Measurements from ENCODE around the gene PPM1N. TPM values are rescaled to one million over a fixed set of nuclear protein-coding genes. Genes with fewer than 3 reads are reported as not detected.

The PPM1N gene
- total RNA-seq, 1 donor, result 0.36 TPM

DNA sequence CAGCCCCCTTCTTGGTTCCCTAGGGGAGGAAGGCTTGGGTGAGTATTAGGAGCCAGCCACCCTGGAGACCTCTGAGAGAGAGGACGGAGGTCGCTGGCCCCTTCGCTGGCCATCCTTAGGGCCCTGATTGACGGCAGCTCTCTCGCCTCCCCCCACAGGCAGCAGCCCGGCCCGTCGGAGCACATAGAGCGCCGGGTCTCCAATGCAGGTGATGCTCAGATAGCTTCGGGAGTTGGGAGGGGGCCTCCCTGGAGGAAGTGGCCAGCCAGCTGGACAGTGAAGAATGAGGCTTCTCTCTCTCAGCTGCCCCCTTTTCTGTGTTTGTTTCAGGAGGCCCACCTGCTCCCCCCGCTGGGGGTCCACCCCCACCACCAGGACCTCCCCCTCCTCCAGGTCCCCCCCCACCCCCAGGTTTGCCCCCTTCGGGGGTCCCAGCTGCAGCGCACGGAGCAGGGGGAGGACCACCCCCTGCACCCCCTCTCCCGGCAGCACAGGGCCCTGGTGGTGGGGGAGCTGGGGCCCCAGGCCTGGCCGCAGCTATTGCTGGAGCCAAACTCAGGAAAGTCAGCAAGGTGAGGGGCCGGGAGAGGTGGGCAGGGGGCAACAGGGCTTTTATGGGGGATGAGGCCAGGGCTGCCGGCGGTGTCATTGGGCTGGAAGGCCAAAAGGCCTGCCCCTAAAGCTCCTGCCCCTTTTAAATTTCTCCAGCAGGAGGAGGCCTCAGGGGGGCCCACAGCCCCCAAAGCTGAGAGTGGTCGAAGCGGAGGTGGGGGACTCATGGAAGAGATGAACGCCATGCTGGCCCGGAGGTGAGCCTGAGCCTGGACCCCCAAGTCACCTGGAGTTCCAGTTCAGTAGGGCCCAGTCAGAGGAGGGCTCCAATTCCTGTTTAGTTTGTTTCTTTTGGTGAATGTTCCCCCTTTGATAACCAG, 24.0 kb downstream of the PPM1N start:
- Histone ChIP-seq H3K36me3 (ENCODE audit: insufficient read depth, low read length) (peaks cover 78% of the 10 kb centered on the region), H3K4me3 (ENCODE audit: insufficient read depth, low read length) (no peak overlapping the region), H2AFZ (ENCODE audit: low read length) (no peak overlapping the region), H3K4me1 (ENCODE audit: insufficient read depth, low read length) (peaks cover 4% of the 10 kb centered on the region), H3K79me2 (ENCODE audit: insufficient read depth, low read length) (peaks cover 31% of the 10 kb centered on the region), H3K9me3 (ENCODE audit: low read depth, low read length) (no peaks in the 10 kb centered on the region), H3K27me3 (ENCODE audit: insufficient read depth, low read length) (no peaks in the 10 kb centered on the region), H3K4me2 (ENCODE audit: insufficient read depth, low read length) (no peak overlapping the region), H3K27ac (ENCODE audit: low read depth, low read length) (peak overlapping the region; percentile 11), H4K20me1 (ENCODE audit: insufficient read depth, low read length) (peaks cover 44% of the 10 kb centered on the region)
- TF ChIP-seq, protein P1, sequence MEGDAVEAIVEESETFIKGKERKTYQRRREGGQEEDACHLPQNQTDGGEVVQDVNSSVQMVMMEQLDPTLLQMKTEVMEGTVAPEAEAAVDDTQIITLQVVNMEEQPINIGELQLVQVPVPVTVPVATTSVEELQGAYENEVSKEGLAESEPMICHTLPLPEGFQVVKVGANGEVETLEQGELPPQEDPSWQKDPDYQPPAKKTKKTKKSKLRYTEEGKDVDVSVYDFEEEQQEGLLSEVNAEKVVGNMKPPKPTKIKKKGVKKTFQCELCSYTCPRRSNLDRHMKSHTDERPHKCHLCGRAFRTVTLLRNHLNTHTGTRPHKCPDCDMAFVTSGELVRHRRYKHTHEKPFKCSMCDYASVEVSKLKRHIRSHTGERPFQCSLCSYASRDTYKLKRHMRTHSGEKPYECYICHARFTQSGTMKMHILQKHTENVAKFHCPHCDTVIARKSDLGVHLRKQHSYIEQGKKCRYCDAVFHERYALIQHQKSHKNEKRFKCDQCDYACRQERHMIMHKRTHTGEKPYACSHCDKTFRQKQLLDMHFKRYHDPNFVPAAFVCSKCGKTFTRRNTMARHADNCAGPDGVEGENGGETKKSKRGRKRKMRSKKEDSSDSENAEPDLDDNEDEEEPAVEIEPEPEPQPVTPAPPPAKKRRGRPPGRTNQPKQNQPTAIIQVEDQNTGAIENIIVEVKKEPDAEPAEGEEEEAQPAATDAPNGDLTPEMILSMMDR (IDR thresholded peaks at IDR 0.05; ENCODE audit: extremely low read depth, low read depth, low read length), result no peak
- DNase-seq (ENCODE audit: insufficient read length, low spot score, missing footprints), result peak; percentile 65

DNA sequence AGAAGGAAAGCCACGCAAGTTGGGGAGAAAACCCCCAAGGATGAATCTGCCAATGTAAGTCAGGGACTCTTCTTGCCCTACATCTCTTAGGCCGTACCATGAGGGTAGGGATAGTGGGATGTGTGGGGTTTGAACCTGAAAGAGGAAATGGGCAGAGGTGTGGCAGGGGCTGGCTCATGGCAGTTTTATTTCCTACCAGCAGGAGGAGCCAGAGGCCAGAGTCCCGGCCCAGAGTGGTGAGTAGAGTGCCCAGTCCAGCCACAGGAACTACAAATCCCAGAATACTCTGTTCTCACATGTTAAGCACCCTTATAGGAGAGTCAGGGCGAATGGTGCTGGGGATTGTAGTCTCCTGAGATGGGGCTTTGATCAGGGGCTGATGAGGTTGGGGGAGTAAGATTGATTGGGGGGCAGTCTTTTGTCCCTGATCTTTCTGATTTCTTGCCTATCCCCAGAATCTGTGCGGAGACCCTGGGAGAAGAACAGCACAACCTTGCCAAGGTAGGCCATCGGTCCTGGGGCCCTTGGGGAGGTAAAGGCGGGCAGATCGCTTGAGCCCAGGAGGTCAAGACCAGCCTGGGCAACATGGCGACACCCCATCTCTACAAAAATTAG, 25.5 kb downstream of the PPM1N start:
- peaks cover 18% of the 10 kb centered on the region for H3K79me2 ChIP-seq (ENCODE audit: insufficient read depth, low read length)
- H2AFZ ChIP-seq (ENCODE audit: low read length), result no peak overlapping the region
- peak overlapping the region; percentile 20 for H3K27ac ChIP-seq (ENCODE audit: low read depth, low read length)
- peaks cover 4% of the 10 kb centered on the region for H3K4me1 ChIP-seq (ENCODE audit: insufficient read depth, low read length)
- peak; percentile 98 for DNase-seq (ENCODE audit: insufficient read length, low spot score, missing footprints)
- peaks cover 42% of the 10 kb centered on the region for H4K20me1 ChIP-seq (ENCODE audit: insufficient read depth, low read length)
- no peak overlapping the region for H3K4me2 ChIP-seq (ENCODE audit: insufficient read depth, low read length)
- no peaks in the 10 kb centered on the region for H3K9me3 ChIP-seq (ENCODE audit: low read depth, low read length)
- TF ChIP-seq, protein P1 (IDR thresholded peaks at IDR 0.05; ENCODE audit: extremely low read depth, low read depth, low read length), result peak; percentile 98
- no peak overlapping the region for H3K4me3 ChIP-seq (ENCODE audit: insufficient read depth, low read length)
- H3K36me3 ChIP-seq (ENCODE audit: insufficient read depth, low read length), result peaks cover 77% of the 10 kb centered on the region
- no peaks in the 10 kb centered on the region for H3K27me3 ChIP-seq (ENCODE audit: insufficient read depth, low read length)

DNA sequence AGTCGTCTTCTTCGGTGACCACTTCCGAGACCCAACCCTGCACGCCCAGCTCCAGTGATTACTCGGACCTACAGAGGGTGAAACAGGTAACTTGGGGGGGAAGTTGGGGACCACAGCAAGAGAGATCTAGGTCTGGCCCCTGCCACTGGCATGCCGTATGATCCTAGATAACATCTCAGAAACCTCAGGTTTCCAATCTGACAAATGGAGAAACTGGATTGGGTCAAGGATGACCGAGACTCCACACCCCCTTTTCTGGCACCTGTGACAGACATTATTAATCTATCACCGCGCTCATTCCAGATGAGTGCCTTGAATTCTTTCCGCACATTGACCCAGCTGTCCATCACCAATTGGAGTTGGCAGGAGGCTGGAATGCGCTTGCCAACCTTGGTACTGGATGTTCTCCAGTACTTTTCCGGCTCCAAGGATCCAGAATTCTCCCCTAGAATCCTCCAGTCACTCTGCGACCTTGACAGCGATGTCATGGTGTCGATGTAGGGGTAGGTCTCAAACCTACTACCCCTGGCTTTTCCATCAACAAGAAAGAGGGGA, 26.4 kb downstream of the PPM1N start:
- Histone ChIP-seq H3K79me2 (ENCODE audit: insufficient read depth, low read length) (peaks cover 17% of the 10 kb centered on the region), H3K4me3 (ENCODE audit: insufficient read depth, low read length) (no peak overlapping the region), H3K27me3 (ENCODE audit: insufficient read depth, low read length) (no peaks in the 10 kb centered on the region), H3K4me1 (ENCODE audit: insufficient read depth, low read length) (peaks cover 4% of the 10 kb centered on the region), H3K4me2 (ENCODE audit: insufficient read depth, low read length) (no peak overlapping the region), H3K36me3 (ENCODE audit: insufficient read depth, low read length) (peaks cover 75% of the 10 kb centered on the region), H3K27ac (ENCODE audit: low read depth, low read length) (no peak overlapping the region), H3K9me3 (ENCODE audit: low read depth, low read length) (no peaks in the 10 kb centered on the region), H4K20me1 (ENCODE audit: insufficient read depth, low read length) (peaks cover 46% of the 10 kb centered on the region), H2AFZ (ENCODE audit: low read length) (no peak overlapping the region)
- DNase-seq (ENCODE audit: insufficient read length, low spot score, missing footprints), result no peak
- TF ChIP-seq, protein P1 (IDR thresholded peaks at IDR 0.05; ENCODE audit: extremely low read depth, low read depth, low read length), result no peak

DNA sequence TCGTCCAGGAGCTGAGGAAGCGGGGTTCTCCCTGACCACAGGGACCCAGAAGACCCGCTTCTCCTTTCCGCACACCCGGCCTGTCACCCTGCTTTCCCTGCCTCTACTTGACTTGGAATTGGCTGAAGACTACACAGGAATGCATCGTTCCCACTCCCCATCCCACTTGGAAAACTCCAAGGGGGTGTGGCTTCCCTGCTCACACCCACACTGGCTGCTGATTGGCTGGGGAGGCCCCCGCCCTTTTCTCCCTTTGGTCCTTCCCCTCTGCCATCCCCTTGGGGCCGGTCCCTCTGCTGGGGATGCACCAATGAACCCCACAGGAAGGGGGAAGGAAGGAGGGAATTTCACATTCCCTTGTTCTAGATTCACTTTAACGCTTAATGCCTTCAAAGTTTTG, 27.9 kb downstream of the PPM1N start:
- Histone ChIP-seq H3K4me2 (ENCODE audit: insufficient read depth, low read length) (no peak overlapping the region), H3K27ac (ENCODE audit: low read depth, low read length) (no peak overlapping the region), H3K9me3 (ENCODE audit: low read depth, low read length) (no peaks in the 10 kb centered on the region), H2AFZ (ENCODE audit: low read length) (no peak overlapping the region), H3K36me3 (ENCODE audit: insufficient read depth, low read length) (peaks cover 62% of the 10 kb centered on the region), H3K79me2 (ENCODE audit: insufficient read depth, low read length) (peaks cover 7% of the 10 kb centered on the region), H3K4me1 (ENCODE audit: insufficient read depth, low read length) (peaks cover 4% of the 10 kb centered on the region), H3K4me3 (ENCODE audit: insufficient read depth, low read length) (no peak overlapping the region), H4K20me1 (ENCODE audit: insufficient read depth, low read length) (peaks cover 43% of the 10 kb centered on the region), H3K27me3 (ENCODE audit: insufficient read depth, low read length) (no peaks in the 10 kb centered on the region)
- TF ChIP-seq, protein P1 (IDR thresholded peaks at IDR 0.05; ENCODE audit: extremely low read depth, low read depth, low read length), result no peak
- peak; percentile 96 for DNase-seq (ENCODE audit: insufficient read length, low spot score, missing footprints)
